Renal cortex interstitium (tissue), 11 donors: ENCODE data around the gene HOXC12. TPM values are rescaled to one million over a fixed set of nuclear protein-coding genes. Genes with fewer than 3 reads are reported as not detected.

ENCODE experiments used
- DNase-seq, 11 donors: peaks; one replicate each; pipeline ENCODE4 v3.0.0-alpha.2; 2013; ENCODE audit warnings: low read depth in 9 of 11, low spot score in 4 of 11; ENCODE audit errors: extremely low read depth in 1 of 11
- polyA plus RNA-seq, 3 donors: library from polyadenylated mRNA; unstranded; fragments of 120-200 nt; gene quantifications; one replicate each; pipeline ENCODE4 v1.2.1, GENCODE V29; 2013; ENCODE audit not compliant: insufficient read length in 3 of 3

Gene HOXC12
- polyA plus RNA-seq, 3 donors, result not detected

DNA sequence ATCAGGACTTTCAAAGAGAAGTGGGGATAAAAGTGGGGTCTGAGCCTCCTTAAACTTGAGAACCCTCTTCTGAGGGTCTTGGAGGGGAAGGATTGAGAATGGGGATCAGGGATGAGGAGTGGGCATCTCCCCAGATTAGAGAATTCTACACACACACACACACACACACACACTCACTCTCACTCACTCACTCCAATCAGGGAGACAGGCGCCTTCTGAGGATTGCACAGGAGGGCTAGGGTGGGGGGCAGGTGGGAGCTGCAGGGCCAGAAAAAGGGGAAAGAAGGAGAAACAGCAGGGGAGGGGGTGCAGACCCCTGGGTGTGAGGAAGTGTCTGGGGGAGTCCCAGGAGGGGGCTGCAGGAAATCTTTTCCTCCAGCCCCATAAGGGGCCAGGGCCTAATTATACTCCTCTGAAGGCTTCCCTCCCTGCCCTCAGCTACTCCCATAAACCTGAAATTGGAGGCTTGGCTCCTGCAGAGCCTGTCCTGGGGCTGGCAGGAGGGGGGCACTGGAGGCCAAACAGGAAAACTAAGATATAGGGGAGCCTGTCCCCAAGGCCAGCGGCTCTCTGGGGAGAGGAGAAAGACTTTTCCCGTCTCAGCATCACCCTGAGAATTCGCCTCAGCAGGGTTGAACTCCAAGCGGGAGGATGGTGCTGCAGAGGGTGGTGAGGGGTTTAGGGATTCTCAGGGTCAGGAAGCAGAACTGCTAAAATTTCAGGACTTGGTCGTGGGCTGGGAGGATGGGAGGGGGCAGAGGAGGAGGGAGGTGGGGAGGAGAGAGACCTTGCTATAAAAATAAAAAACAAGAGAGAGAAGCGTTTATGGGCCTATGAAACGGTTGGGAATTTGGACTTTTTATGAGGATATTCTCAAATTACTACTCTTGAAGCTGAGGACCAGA lies 46.8 kb downstream of the HOXC12 start:
- no peak for DNase-seq

DNA sequence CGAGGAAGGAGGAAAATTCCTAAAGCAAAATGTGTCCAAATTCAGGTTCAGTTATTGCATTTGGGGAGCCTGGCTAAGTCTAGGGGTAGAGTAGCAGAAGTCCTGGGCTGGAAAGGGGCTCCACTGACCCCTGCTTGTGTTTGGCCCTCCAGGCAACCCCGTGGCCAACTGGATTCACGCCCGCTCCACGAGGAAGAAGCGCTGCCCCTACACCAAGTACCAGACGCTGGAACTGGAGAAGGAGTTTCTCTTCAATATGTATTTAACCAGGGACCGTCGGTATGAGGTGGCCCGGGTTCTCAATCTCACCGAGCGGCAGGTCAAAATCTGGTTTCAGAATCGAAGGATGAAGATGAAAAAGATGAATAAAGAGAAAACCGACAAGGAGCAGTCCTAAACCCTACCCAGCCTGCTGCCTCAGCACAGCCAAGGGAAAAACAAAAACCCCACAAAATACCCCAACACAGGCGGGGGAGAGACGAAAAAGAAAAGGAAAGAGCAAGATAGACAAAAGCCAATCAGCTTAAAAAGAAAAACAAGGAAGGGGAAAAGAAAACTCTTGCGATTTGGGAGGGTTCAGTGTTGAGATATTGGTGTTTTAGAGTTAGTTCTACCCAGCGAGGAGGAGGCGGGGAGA lies 47.7 kb downstream of the HOXC12 start:
- no peak for DNase-seq

DNA sequence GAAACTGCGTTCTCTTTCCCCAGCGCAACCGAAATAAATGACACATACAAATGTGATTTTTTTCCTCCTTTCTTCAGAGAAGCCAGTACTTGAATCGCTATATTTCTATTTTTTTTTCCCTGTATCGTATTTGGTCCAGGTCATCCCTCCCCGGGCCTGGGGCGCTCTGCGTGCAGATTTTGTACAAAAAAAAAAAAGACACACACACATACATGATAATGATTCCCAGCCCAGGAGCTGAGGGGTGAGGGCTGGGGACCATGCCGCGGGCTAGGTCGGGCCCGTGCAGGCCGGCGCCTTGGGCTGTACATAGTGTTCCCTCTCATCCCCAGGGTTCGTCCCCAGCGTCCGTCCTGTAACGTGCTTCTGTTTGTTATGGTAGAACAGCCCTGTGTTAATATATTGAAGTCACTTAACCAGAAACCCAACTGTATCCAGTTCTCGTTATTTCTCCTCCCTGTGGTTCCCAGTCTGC lies 48.2 kb downstream of the HOXC12 start:
- DNase-seq, result no peak

DNA sequence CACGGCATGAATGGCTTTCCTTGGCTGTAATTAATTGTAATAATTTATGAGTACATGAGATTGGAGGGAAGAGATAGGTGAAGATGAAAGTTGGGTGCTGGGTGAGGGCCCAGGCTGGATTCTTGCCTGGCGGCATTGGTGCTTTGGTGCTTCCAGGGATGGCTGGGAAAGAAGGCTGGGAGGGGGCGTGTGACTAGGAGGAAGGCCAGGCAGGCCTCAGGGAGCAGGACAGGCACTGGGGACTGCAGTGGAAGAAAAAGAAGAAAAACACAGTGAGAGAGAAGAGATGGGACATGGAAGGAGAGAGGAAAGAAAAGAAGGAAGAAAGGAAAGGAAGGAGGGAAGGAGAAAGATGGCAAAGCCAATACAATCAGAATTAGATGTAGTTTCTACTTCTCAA lies 48.9 kb downstream of the HOXC12 start:
- DNase-seq, result no peak

DNA sequence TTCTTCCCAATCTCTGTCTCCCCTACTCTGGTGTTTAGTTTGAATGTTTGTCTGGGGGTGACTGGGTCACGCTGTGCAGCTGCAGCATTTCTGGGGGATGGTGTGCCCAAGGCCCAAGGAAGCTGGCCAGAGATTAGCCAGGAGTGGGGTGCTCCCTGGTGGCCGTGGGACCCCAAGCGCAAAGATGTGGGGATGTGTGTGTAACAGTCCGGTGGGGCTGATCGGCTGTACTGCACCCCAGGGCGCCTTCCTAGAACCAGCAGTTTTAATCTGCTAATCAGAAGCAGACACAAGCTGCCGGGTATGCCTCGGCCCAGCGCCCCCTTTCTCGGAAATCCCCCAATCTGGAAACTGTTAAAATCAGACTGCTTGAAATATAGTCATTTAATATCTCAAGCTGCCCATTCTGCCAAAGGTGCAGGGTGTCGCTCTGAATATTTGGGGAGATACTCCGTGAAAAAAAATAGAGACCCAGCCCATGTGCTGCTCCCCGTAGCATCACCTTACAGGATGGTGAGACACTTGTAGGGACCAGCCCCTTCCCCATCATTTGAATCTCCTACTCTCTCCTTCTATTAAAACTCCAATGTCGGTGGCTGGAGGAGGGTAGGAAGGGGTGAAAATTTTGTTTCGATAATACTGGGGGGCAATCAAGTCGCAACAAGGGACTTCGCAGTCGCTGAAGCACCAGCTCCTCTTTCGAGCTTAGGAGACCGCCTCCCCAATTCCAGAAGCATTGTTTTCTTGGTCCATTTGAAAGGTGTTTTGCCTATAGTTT lies 49.5 kb downstream of the HOXC12 start:
- DNase-seq, result no peak

DNA sequence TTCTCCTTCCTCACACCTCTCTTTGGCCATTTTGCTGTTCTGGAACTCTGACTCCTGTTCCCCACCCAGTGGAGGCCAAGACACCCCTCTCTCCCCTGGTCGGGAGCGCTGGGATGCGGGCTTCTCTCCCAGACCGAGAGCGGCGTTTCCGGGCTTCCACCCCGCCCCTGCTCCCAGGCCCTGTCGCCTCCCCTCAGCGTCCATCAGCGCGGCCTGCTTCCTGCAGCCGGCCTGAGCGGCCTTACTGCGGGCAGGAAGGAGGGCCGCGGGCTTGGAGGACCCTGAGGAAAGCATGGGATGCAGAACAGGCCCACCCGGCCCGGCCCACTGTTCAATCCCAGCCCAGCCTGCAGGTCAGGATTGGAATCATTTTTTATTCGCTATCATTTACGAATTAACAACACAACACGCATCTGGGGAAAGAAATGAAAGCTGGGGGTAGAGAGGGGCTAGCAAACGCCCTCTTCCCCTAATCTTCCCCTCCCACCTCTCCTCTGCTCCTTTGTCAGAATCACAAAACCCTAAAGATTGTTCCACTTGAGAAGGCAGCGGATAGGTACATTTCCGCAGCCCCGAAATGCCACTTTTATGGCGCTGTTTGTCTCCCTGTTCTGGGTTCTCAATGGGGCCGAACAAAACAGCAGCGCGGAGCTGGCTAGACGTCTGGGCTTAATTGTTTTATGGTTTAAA lies 50.3 kb downstream of the HOXC12 start:
- DNase-seq, result no peak

DNA sequence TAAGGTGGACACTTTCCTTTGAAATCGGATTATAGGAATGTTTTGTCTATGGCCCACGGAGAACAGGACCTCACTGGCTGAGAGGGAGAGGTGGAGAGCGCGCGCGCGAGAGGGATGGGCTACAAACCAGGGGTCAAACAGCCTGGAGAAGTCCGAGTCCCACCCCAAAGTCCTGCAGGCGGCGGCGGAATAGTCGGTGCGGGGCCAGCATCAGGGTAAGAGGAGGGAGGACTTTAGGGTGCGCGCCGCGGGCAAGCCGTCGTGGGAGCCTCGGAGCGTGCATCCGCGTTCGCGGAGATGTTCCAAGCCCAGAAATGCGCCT lies 50.8 kb downstream of the HOXC12 start:
- no peak for DNase-seq

DNA sequence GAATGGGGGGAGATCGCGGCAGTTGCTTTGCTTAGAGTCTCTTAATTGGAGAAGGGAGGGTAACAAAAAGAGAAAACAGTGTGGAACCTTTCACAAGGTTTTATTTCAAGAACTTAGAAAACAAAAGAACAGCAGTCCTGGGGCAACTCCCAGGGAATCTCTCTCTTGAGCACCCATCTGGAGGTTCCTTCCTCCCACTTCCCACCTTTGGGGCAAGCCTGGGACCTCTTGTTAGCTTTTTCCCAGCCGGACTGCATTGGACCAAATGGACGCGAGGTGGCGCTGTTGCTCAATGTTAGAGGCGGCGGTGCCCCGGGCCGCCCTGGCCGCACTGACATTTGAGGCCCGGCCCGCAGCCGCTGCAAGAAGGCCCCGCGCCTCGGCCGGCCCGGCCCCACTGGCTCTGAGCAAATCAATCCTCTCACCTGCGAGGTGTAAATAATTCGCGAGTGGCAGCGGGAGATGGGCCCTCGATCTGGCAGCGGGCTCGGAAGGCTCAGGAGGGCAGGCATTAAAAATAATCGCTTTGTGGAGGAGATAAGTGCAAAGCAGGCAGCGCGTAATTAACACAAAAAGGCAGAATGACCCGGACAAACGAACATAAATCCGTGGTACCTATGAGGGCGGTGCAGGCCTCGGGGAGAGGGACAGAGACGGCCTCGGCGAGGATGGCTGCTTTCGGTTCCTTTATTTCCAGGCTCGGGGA lies 51.3 kb downstream of the HOXC12 start:
- peak in 8 of 11 donors; percentile 86 to 95 (median 91) for DNase-seq

DNA sequence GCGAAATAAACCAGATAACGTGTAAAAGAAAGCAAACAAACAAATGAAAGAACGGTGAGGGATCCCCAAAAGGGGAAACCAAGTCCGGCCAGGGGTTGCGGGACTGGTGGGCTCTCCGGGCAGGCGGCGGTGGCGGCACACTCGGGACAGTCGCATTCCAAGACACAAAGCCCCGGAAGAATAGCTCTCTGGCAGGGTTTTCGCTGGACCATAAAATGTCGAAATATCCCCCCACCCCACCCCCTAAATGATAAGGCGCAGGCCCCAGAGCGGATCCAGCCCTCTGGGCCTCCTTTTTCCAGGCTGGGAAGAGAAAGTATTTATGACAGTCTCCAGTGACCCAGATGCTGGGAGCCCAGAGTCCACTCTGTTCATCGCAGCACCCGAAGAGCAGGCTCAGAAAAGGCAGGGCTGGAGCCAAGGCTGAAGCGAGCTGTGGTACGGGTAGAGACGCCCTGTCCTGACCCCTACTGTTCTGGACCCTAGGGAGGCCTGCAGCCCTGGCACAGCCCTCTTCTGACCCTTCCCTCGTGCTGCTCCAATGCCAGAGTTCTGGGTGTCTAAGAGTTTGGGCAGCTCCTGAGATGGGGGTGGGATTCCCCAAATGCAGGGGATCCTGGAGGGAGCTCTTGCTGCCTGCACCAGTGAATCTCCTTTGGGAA lies 52.0 kb downstream of the HOXC12 start:
- no peak for DNase-seq

DNA sequence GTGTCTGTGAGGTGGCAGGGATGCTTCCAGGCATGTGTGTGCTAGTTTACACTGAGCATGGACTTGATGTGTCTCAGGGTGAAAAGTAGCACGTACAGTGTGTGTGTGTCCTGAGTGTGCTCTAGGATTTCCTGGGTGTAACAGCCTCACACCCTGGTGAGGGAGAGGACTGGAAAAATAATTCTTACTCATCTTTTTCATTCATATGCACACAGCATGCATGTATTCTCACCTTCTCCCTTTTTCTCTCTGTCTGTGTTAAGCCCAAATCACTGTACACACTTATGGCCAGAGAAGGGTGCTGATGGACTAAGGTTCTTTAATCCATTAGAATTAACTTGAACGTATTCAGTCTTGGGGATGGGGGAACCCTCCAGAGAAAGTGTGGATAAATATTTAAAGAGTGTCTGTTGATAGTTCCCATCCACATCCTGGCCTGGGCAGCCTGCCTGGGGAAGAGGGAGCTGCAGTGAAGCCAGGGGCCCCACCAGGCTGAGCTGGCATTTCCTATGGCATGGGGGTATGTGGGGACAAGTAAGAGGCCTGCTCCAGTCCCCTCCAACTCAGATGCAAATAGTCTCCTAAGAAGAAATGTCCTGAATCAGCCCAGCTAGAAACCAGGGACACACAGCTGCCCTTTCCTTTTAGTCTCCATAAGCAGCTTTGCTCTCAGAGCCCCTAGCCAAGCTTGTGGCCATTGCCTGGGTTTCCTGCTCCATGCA lies 53.0 kb downstream of the HOXC12 start:
- DNase-seq, result no peak

DNA sequence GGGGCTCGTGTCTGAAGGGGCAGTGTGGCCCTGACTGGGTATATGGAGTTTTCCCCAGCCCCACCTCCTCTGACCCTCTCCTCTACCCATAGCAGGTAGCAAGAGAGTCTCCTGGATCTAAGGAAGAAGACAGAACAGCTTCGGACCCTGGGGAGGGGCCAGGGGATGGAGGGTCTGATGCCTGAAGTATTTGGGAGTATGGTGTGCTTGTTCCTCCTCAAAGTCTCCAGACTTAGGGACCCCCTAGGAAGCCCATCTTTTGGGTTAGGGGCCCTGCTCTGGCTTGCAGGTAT lies 53.5 kb downstream of the HOXC12 start:
- no peak for DNase-seq

Other genes starting within 250 kb of the HOXC12 start
- gene CALCOCO1, start 227.5 kb upstream of the HOXC12 start, polyA plus RNA-seq, result 100 to 1,000 TPM; 118 to 141 (median 120) TPM
- under 1 TPM in 1 of 3 donors, not detected in 2; 0.35 TPM for gene CISTR, start 202.9 kb upstream of the HOXC12 start, polyA plus RNA-seq
- under 1 TPM in 1 of 3 donors, not detected in 2; 0.11 TPM for gene HOXC13, start 16.1 kb upstream of the HOXC12 start, polyA plus RNA-seq
- 1 to 10 TPM; 1.8 to 5.7 (median 3.2) TPM for gene HOXC11, start 18.2 kb downstream of the HOXC12 start, polyA plus RNA-seq
- gene HOTAIR, start 20.1 kb downstream of the HOXC12 start, polyA plus RNA-seq, result 1 to 10 TPM; 1.6 to 4.3 (median 3.0) TPM
- gene HOXC10, start 30.2 kb downstream of the HOXC12 start, polyA plus RNA-seq, result 10 to 100 TPM; 65.1 to 76.9 (median 65.1) TPM
- 10 to 100 TPM; 25.5 to 34.1 (median 26.5) TPM for gene HOXC9, start 45.3 kb downstream of the HOXC12 start, polyA plus RNA-seq
- gene HOXC8, start 54.1 kb downstream of the HOXC12 start, polyA plus RNA-seq, result 10 to 100 TPM in 2 of 3 donors, 1 to 10 TPM in 1; 9.9 to 13.1 (median 11.4) TPM
- 10 to 100 TPM; 31.7 to 44.4 (median 36.6) TPM for gene HOXC6, start 73.5 kb downstream of the HOXC12 start, polyA plus RNA-seq
- gene HOXC5, start 78.1 kb downstream of the HOXC12 start, polyA plus RNA-seq, result 1 to 10 TPM; 2.0 to 4.3 (median 2.3) TPM
- 10 to 100 TPM; 53.9 to 76.1 (median 59.0) TPM for gene HOXC4, start 98.9 kb downstream of the HOXC12 start, polyA plus RNA-seq
- 10 to 100 TPM; 29.2 to 37.4 (median 31.2) TPM for gene SMUG1, start 234.1 kb downstream of the HOXC12 start, polyA plus RNA-seq